ENCODE measurements around the gene DYNLRB1.

DNA sequence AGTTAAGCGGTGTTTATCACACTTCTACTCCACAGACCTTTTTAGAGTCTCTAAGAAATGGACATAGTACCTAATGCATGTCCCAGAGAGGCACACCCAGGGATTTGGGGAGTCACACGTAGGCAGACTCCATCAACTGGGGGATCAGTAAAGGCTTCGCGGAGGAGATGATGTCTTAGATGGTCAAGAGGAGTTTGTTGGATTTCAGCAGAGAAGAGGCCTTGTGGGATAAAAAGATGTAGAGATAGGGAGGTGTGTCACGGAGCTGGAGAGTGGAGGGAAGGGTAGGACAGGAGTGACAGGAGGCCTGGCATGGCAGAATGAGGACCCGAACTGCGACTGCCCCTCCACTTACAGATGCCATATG is 9.1 kb downstream of the DYNLRB1 start:
- no peak for TF ChIP-seq POLR2A (IDR thresholded peaks at IDR 0.05)
- TF ChIP-seq, protein P1, sequence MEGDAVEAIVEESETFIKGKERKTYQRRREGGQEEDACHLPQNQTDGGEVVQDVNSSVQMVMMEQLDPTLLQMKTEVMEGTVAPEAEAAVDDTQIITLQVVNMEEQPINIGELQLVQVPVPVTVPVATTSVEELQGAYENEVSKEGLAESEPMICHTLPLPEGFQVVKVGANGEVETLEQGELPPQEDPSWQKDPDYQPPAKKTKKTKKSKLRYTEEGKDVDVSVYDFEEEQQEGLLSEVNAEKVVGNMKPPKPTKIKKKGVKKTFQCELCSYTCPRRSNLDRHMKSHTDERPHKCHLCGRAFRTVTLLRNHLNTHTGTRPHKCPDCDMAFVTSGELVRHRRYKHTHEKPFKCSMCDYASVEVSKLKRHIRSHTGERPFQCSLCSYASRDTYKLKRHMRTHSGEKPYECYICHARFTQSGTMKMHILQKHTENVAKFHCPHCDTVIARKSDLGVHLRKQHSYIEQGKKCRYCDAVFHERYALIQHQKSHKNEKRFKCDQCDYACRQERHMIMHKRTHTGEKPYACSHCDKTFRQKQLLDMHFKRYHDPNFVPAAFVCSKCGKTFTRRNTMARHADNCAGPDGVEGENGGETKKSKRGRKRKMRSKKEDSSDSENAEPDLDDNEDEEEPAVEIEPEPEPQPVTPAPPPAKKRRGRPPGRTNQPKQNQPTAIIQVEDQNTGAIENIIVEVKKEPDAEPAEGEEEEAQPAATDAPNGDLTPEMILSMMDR (IDR thresholded peaks at IDR 0.05) = no peak
- no peak for TF ChIP-seq EP300 (IDR thresholded peaks at IDR 0.05)
